ENCODE results near the gene SEMA4A. TPM values are rescaled to one million over a fixed set of nuclear protein-coding genes. Genes with fewer than 3 reads are reported as not detected.

The SEMA4A gene
- total and polyA plus RNA-seq, 9 of the 15 experiments (the other 6 are each of a cell fraction or from before 2014, with no cell fraction given): 0.04 to 1.7 (median 0.45) TPM

DNA sequence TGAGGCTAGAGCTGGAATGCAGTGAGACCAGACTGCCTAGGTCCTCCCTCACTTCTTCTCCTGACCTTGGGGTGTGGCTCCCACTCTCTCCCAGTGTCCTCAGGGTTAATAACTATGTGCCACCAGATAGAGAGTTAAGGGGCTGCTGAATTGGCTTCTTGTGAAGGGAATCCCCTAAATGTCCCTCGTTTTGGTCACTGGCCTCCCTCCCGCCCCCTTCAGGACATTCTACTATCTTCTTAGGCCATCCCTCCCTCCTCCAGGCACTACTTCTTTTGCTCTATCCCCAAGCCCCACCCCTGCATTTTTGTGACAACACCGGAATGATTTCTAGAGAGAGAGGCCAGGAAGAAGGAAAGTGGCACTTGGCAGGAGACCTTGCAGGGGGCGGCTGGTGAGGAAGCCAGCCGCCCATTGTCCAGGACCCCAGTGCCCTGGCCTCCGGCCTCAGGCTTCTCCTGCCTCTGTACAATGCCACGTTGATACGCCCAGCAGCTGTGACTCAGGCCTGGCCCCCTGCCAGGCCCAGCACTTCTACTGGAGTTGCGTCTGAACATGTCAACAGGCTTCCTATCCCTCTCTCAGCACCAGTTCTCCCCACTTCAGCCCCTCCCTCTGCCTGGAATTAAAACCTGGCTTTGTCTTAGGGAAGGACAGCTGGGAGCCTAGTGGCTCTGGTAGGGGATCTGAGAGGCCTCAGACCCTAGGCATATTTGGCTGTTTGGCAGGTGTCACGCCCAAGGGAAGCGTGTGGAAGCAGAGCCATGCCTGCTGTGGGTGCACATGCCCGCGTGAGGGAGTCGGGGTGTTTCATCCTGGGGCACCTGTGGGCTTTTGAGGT is 29.8 kb upstream of the SEMA4A start (continued):
- TF ChIP-seq, protein P1, sequence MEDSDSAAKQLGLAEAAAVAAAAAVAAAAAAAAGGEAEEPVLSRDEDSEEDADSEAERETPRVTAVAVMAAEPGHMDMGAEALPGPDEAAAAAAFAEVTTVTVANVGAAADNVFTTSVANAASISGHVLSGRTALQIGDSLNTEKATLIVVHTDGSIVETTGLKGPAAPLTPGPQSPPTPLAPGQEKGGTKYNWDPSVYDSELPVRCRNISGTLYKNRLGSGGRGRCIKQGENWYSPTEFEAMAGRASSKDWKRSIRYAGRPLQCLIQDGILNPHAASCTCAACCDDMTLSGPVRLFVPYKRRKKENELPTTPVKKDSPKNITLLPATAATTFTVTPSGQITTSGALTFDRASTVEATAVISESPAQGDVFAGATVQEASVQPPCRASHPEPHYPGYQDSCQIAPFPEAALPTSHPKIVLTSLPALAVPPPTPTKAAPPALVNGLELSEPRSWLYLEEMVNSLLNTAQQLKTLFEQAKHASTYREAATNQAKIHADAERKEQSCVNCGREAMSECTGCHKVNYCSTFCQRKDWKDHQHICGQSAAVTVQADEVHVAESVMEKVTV (CRISPR knock-in tag; IDR thresholded peaks at IDR 0.05): no peak
- 0 out of 2 replicates have a peak, but pooled peaks have one; percentile 4 for TF ChIP-seq NR2C2 (CRISPR knock-in tag; IDR thresholded peaks at IDR 0.05)
- TF ChIP-seq NR2C2 (tag; IDR thresholded peaks at IDR 0.05): peak; percentile 13
- peak; percentile 86 for TF ChIP-seq MYNN (IDR thresholded peaks at IDR 0.05)
- no peak for TF ChIP-seq MYNN (CRISPR knock-in tag; IDR thresholded peaks at IDR 0.05)
- TF ChIP-seq ZBTB43 (CRISPR knock-in tag; IDR thresholded peaks at IDR 0.05): no peak
- TF ChIP-seq, protein P2, sequence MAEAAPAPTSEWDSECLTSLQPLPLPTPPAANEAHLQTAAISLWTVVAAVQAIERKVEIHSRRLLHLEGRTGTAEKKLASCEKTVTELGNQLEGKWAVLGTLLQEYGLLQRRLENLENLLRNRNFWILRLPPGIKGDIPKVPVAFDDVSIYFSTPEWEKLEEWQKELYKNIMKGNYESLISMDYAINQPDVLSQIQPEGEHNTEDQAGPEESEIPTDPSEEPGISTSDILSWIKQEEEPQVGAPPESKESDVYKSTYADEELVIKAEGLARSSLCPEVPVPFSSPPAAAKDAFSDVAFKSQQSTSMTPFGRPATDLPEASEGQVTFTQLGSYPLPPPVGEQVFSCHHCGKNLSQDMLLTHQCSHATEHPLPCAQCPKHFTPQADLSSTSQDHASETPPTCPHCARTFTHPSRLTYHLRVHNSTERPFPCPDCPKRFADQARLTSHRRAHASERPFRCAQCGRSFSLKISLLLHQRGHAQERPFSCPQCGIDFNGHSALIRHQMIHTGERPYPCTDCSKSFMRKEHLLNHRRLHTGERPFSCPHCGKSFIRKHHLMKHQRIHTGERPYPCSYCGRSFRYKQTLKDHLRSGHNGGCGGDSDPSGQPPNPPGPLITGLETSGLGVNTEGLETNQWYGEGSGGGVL (CRISPR knock-in tag; IDR thresholded peaks at IDR 0.05): no peak
- no peak for TF ChIP-seq SMC3 (conservative IDR thresholded peaks at IDR 0.05; ENCODE audit: insufficient read depth, low read depth, low read length)
- TF ChIP-seq ZFP36 (IDR thresholded peaks at IDR 0.05; ENCODE audit: low read depth, low read length, partially characterized antibody): no peak
- TF ChIP-seq HDGF (IDR thresholded peaks at IDR 0.05): 0 out of 2 replicates have a peak, but pooled peaks have one; percentile 24
- TF ChIP-seq SMAD2 (IDR thresholded peaks at IDR 0.05; ENCODE audit: low read depth, low read length): no peak
- peak; percentile 70; the same call in 1 of the 2 replicates for TF ChIP-seq KLF6 (CRISPR knock-in tag; IDR thresholded peaks at IDR 0.05; ENCODE audit: borderline replicate concordance)
- peak in 1 of 2 experiments; percentile 88; a peak in 2 of 4 replicates for TF ChIP-seq FOXA3 (CRISPR knock-in tag; conservative IDR thresholded peaks at IDR 0.05 in 1 of 2, IDR thresholded peaks at IDR 0.05 in 1 of 2)
- TF ChIP-seq KDM1A (IDR thresholded peaks at IDR 0.05): no peak
- peak; percentile 80 for TF ChIP-seq ARID1B (IDR thresholded peaks at IDR 0.05)
- TF ChIP-seq, protein P3, sequence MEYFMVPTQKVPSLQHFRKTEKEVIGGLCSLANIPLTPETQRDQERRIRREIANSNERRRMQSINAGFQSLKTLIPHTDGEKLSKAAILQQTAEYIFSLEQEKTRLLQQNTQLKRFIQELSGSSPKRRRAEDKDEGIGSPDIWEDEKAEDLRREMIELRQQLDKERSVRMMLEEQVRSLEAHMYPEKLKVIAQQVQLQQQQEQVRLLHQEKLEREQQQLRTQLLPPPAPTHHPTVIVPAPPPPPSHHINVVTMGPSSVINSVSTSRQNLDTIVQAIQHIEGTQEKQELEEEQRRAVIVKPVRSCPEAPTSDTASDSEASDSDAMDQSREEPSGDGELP (CRISPR knock-in tag; IDR thresholded peaks at IDR 0.05; ENCODE audit: borderline replicate concordance): peak; percentile 92
- TF ChIP-seq ZFX (CRISPR knock-in tag; IDR thresholded peaks at IDR 0.05): peak; percentile 65
- TF ChIP-seq ZNF764 (CRISPR knock-in tag; IDR thresholded peaks at IDR 0.05; ENCODE audit: low read depth): no peak
- TF ChIP-seq TCF3 (CRISPR knock-in tag; IDR thresholded peaks at IDR 0.05): peak; percentile 31
- TF ChIP-seq THRAP3 (IDR thresholded peaks at IDR 0.05; ENCODE audit: borderline replicate concordance): no peak
- TF ChIP-seq SREBF2 (CRISPR knock-in tag; IDR thresholded peaks at IDR 0.05): no peak
- no peak for TF ChIP-seq HMG20A (CRISPR knock-in tag; conservative IDR thresholded peaks at IDR 0.05)
- TF ChIP-seq KAT7 (CRISPR knock-in tag; IDR thresholded peaks at IDR 0.05; ENCODE audit: borderline replicate concordance): no peak
- no peak for TF ChIP-seq FUS (optimal IDR thresholded peaks at IDR 0.05; ENCODE audit: low read depth, low read length)
